Neural cell (in vitro differentiated cells): ENCODE data around the gene THAP4. TPM values are rescaled to one million over a fixed set of nuclear protein-coding genes. Genes with fewer than 3 reads are reported as not detected.

Experiments used
- H2AFZ ChIP-seq: fragments of 200-600, 300-800 bp; sonication (generic), shearing (Covaris generic); 2 replicates; pipeline ENCODE4 v1.6.0; 2014; ENCODE audit warnings: low read depth, mild to moderate bottlenecking, antibody characterized with exemption, low read length, moderate library complexity
- H3F3A ChIP-seq: fragments of 200-600 bp; shearing (Covaris generic); 2 replicates; pipeline ENCODE4 v1.6.1; 2016; ENCODE audit warnings: mild to moderate bottlenecking, moderate library complexity, mixed read lengths, antibody characterized with exemption, low read length; ENCODE audit not compliant: insufficient read depth, poor library complexity, severe bottlenecking
- H3K27ac ChIP-seq: fragments of 200-600, 300-800 bp; sonication (generic), shearing (Covaris generic); 2 replicates; pipeline ENCODE4 v1.5.1; 2014; ENCODE audit warnings: mild to moderate bottlenecking, low read length, moderate library complexity
- H3K27me3 ChIP-seq: fragments of 300-800, 200-600 bp; sonication (generic), shearing (Covaris generic); 2 replicates; pipeline ENCODE4 v1.6.0; 2014; ENCODE audit warnings: mild to moderate bottlenecking, low read depth, low read length, moderate library complexity; ENCODE audit not compliant: insufficient read depth
- H3K36me3 ChIP-seq: fragments of 300-800, 200-600 bp; sonication (generic), shearing (Covaris generic); 2 replicates; pipeline ENCODE4 v1.5.1; 2014; ENCODE audit warnings: mild to moderate bottlenecking, antibody characterized with exemption, low read length, moderate library complexity; ENCODE audit not compliant: insufficient read depth
- H3K4me2 ChIP-seq: fragments of 300-800, 200-600 bp; sonication (generic), shearing (Covaris generic); 2 replicates; pipeline ENCODE4 v1.6.0; 2014; ENCODE audit warnings: mild to moderate bottlenecking, low read length
- H3K4me3 ChIP-seq: fragments of 300-800, 200-600 bp; sonication (generic), shearing (Covaris generic); 2 replicates; pipeline ENCODE4 v1.5.1; 2014; ENCODE audit warnings: mild to moderate bottlenecking, low read length, moderate library complexity
- H3K79me2 ChIP-seq: fragments of 200-600 bp; shearing (Covaris generic); replicated peaks from 2 replicates; pipeline ENCODE4 v1.6.0; 2014; ENCODE audit warnings: mild to moderate bottlenecking, low read length, moderate library complexity; ENCODE audit not compliant: insufficient read depth
- H3K9ac ChIP-seq: fragments of 300-800, 200-600 bp; sonication (generic), shearing (Covaris generic); 2 replicates; pipeline ENCODE4 v1.6.1; 2016; ENCODE audit warnings: mild to moderate bottlenecking, low read length, mixed read lengths
- H3K9me2 ChIP-seq: fragments of 200-600 bp; shearing (Covaris generic); 2 replicates; pipeline ENCODE4 v1.6.1; 2016; ENCODE audit warnings: mild to moderate bottlenecking, low read length, mixed read lengths; ENCODE audit not compliant: insufficient read depth
- H3K9me3 ChIP-seq: fragments of 200-600, 300-800 bp; sonication (generic), shearing (Covaris generic); 2 replicates; pipeline ENCODE4 v1.6.1; 2016; ENCODE audit warnings: mild to moderate bottlenecking, mixed run types, low read length, moderate library complexity, mixed read lengths
- H4K20me1 ChIP-seq: fragments of 200-600 bp; shearing (Covaris generic); 2 replicates; pipeline ENCODE4 v1.6.1; 2016; ENCODE audit warnings: mild to moderate bottlenecking, mixed run types; ENCODE audit not compliant: insufficient read depth
- EP300 ChIP-seq: fragments of 450-650 bp; conservative IDR thresholded peaks from 2 replicates; pipeline ENCODE4 v1.6.1; 2014; ENCODE audit warnings: antibody characterized with exemption, mild to moderate bottlenecking, moderate library complexity; ENCODE audit not compliant: poor library complexity, severe bottlenecking
- EZH2 ChIP-seq: fragments of 200-600, 300-800 bp; shearing (Covaris generic), sonication (generic); IDR thresholded peaks from 2 replicates; pipeline ENCODE4 v1.6.1; 2014; ENCODE audit warnings: antibody characterized with exemption, low read length, borderline replicate concordance, mild to moderate bottlenecking; ENCODE audit not compliant: insufficient read depth, poor library complexity, severe bottlenecking
- MXI1 ChIP-seq: fragments of 450-650 bp; conservative IDR thresholded peaks from 2 replicates; pipeline ENCODE4 v1.6.1; 2014; ENCODE audit warnings: antibody characterized with exemption, mild to moderate bottlenecking; ENCODE audit not compliant: poor library complexity, severe bottlenecking
- POLR2AphosphoS5 ChIP-seq: IDR thresholded peaks from 2 replicates; pipeline ENCODE4 v1.6.1; 2012
- RAD21 ChIP-seq: fragments of 450-650 bp; conservative IDR thresholded peaks from 2 replicates; pipeline ENCODE4 v1.6.1; 2014; ENCODE audit warnings: antibody characterized with exemption, mild to moderate bottlenecking, moderate library complexity
- SMC3 ChIP-seq: fragments of 450-650 bp; conservative IDR thresholded peaks from 2 replicates; pipeline ENCODE4 v1.6.1; 2014; ENCODE audit warnings: antibody characterized with exemption, mild to moderate bottlenecking, moderate library complexity; ENCODE audit not compliant: poor library complexity
- TAF1 ChIP-seq: IDR thresholded peaks from 2 replicates; pipeline ENCODE4 v1.6.1; 2012; ENCODE audit warnings: low read depth
- polyA plus RNA-seq: library from polyadenylated mRNA; depleted of rRNA; stranded (reverse); fragments of >200 nt; gene quantifications from 2 replicates; pipeline ENCODE4 v1.2.3, GENCODE V29; 2014
- TF ChIP-seq, protein P1 (sequence below): fragments of 450-650 bp; IDR thresholded peaks from 2 replicates; pipeline ENCODE4 v1.5.1; 2014; ENCODE audit warnings: antibody characterized with exemption, mild to moderate bottlenecking, moderate library complexity; ENCODE audit not compliant: poor library complexity, severe bottlenecking
- TF ChIP-seq, protein P2 (sequence below): IDR thresholded peaks from 2 replicates; pipeline ENCODE4 v1.6.1; 2012; ENCODE audit warnings: borderline replicate concordance

THAP4 gene
- polyA plus RNA-seq, 1 donor from 2014 or later, result 30.8 TPM

DNA sequence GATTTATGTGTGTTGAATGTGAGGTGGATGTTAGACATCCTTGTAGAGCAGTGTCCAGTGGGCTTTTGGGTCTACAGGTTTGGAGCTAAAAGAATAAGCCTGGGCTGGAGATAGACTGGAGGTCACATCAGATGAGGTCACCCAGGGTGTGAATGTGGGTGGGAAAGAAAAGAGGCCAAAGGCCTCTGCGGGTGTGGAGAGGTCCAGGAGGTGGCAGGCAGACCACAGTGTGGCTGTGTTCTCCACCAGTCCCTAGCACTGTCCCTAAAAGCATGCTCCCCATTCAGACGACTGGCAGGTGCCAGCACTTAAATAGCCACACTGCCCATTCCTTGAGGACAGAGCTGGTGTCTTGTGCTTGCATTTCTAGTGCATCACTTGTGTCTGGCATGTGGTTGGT lies 4.7 kb upstream of the THAP4 start:
- peaks cover 3% of the 10 kb centered on the region for H4K20me1 ChIP-seq
- no peaks in the 10 kb centered on the region for H3K9me2 ChIP-seq
- no peak overlapping the region for H3K27ac ChIP-seq
- TF ChIP-seq, protein P1, sequence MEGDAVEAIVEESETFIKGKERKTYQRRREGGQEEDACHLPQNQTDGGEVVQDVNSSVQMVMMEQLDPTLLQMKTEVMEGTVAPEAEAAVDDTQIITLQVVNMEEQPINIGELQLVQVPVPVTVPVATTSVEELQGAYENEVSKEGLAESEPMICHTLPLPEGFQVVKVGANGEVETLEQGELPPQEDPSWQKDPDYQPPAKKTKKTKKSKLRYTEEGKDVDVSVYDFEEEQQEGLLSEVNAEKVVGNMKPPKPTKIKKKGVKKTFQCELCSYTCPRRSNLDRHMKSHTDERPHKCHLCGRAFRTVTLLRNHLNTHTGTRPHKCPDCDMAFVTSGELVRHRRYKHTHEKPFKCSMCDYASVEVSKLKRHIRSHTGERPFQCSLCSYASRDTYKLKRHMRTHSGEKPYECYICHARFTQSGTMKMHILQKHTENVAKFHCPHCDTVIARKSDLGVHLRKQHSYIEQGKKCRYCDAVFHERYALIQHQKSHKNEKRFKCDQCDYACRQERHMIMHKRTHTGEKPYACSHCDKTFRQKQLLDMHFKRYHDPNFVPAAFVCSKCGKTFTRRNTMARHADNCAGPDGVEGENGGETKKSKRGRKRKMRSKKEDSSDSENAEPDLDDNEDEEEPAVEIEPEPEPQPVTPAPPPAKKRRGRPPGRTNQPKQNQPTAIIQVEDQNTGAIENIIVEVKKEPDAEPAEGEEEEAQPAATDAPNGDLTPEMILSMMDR, result no peak
- TF ChIP-seq EP300, result no peak
- TF ChIP-seq, protein P2, sequence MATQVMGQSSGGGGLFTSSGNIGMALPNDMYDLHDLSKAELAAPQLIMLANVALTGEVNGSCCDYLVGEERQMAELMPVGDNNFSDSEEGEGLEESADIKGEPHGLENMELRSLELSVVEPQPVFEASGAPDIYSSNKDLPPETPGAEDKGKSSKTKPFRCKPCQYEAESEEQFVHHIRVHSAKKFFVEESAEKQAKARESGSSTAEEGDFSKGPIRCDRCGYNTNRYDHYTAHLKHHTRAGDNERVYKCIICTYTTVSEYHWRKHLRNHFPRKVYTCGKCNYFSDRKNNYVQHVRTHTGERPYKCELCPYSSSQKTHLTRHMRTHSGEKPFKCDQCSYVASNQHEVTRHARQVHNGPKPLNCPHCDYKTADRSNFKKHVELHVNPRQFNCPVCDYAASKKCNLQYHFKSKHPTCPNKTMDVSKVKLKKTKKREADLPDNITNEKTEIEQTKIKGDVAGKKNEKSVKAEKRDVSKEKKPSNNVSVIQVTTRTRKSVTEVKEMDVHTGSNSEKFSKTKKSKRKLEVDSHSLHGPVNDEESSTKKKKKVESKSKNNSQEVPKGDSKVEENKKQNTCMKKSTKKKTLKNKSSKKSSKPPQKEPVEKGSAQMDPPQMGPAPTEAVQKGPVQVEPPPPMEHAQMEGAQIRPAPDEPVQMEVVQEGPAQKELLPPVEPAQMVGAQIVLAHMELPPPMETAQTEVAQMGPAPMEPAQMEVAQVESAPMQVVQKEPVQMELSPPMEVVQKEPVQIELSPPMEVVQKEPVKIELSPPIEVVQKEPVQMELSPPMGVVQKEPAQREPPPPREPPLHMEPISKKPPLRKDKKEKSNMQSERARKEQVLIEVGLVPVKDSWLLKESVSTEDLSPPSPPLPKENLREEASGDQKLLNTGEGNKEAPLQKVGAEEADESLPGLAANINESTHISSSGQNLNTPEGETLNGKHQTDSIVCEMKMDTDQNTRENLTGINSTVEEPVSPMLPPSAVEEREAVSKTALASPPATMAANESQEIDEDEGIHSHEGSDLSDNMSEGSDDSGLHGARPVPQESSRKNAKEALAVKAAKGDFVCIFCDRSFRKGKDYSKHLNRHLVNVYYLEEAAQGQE, result no peak
- no peak overlapping the region for H3K4me2 ChIP-seq
- peaks cover 52% of the 10 kb centered on the region for H3K79me2 ChIP-seq
- H3K36me3 ChIP-seq, result no peaks in the 10 kb centered on the region
- H2AFZ ChIP-seq, result no peak overlapping the region
- H3K4me3 ChIP-seq, result no peak overlapping the region
- H3K27me3 ChIP-seq, result no peaks in the 10 kb centered on the region
- no peaks in the 10 kb centered on the region for H3F3A ChIP-seq
- H3K9ac ChIP-seq, result no peak overlapping the region
- no peaks in the 10 kb centered on the region for H3K9me3 ChIP-seq

DNA sequence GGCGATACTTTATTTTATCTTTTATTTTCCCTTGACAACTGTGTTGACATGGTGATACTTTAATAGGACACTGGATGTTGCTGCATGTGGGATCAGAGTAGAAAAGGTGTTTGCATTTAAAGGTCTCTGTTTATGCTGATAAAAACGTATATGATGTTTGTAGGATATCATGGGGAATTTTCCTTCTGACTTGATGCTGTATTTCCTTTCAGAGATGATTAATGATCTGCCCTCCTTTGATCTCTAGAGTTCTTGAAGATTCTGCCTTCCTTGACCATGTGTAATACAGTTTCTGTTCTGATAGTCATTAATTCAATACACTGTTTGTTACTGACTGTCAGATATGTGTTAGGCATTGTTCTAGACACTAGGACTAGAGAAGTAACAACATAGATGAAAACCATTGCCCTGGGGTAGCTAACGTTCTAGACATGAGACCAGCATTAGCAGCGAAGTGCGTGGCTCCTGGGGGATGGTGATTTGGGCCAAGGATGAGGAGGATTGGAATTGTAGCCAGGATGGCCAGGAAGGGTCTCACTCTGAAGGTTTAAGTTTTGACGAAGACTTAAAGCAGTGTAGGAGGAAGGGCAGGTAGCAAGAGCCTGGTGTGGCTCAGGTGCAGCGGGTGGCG lies 3.3 kb upstream of the THAP4 start:
- Histone ChIP-seq H2AFZ (no peak overlapping the region), H3K4me3 (no peak overlapping the region), H4K20me1 (peaks cover 3% of the 10 kb centered on the region), H3K27me3 (no peaks in the 10 kb centered on the region), H3K79me2 (peaks cover 56% of the 10 kb centered on the region), H3K36me3 (no peaks in the 10 kb centered on the region), H3K9ac (no peak overlapping the region), H3F3A (no peaks in the 10 kb centered on the region), H3K4me2 (no peak overlapping the region), H3K27ac (no peak overlapping the region), H3K9me3 (no peaks in the 10 kb centered on the region), H3K9me2 (no peaks in the 10 kb centered on the region)
- TF ChIP-seq, protein P2, result no peak
- TF ChIP-seq SMC3 (no peak), EP300 (no peak), EZH2 (no peak), POLR2AphosphoS5 (no peak), TAF1 (no peak), RAD21 (no peak), MXI1 (no peak)
- TF ChIP-seq, protein P1, result no peak
